Stimulated activated CD8-positive, alpha-beta memory T cell treated with anti-CD3 and anti-CD28 coated beads, Interleukin-4, amount 100 ng/mL, for 1 hour (primary cell): ENCODE data around the gene PDZD8.

Experiments used
- DNase-seq, 2 donors: peaks; one replicate each; pipeline ENCODE4 v3.0.0-alpha.2; 2020; ENCODE audit warnings: low read depth in 2 of 2, low spot score in 1 of 2

Gene PDZD8

GRCh38 chr10:117259279-117259678 lies 116.0 kb downstream of the PDZD8 start:
- DNase-seq = no peak

GRCh38 chr10:117257721-117258120 lies 117.5 kb downstream of the PDZD8 start:
- no peak for DNase-seq

- DNase-seq = no peak
These were observed 118.3 kb downstream of the PDZD8 start for GRCh38 chr10:117256910-117257309.

GRCh38 chr10:117255835-117256460 lies 119.3 kb downstream of the PDZD8 start:
- no peak for DNase-seq

- no peak for DNase-seq
These were observed 120.2 kb downstream of the PDZD8 start for GRCh38 chr10:117254774-117255735.

GRCh38 chr10:117254338-117254737 lies 120.9 kb downstream of the PDZD8 start:
- DNase-seq = no peak

- no peak for DNase-seq
These were observed 121.3 kb downstream of the PDZD8 start for GRCh38 chr10:117253908-117254307.

GRCh38 chr10:117250411-117250810 lies 124.8 kb downstream of the PDZD8 start:
- DNase-seq = no peak

GRCh38 chr10:117249493-117250093 lies 125.6 kb downstream of the PDZD8 start:
- no peak for DNase-seq

- DNase-seq = no peak
These were observed 126.3 kb downstream of the PDZD8 start for GRCh38 chr10:117248750-117249465.

GRCh38 chr10:117246997-117247671 lies 128.1 kb downstream of the PDZD8 start:
- DNase-seq = no peak

GRCh38 chr10:117242463-117242832 lies 132.8 kb downstream of the PDZD8 start:
- no peak for DNase-seq

- no peak for DNase-seq
These were observed 133.4 kb downstream of the PDZD8 start for GRCh38 chr10:117241541-117242462.

GRCh38 chr10:117240621-117241529 lies 134.4 kb downstream of the PDZD8 start, which contains the start of gene SLC18A2:
Gene SLC18A2 (plus strand): TSS chr10:117241114. CDS start chr10:117241694, 580 bp downstream.
- DNase-seq = no peak

- DNase-seq = no peak
These were observed 135.3 kb downstream of the PDZD8 start for GRCh38 chr10:117239721-117240620.

GRCh38 chr10:117239051-117239450 lies 136.2 kb downstream of the PDZD8 start:
- DNase-seq = no peak

- no peak for DNase-seq
These were observed 137.7 kb downstream of the PDZD8 start for GRCh38 chr10:117237401-117237991.
